Smooth muscle cell (in vitro differentiated cells): ENCODE results near the gene TCF4. TPM values are rescaled to one million over a fixed set of nuclear protein-coding genes. Genes with fewer than 3 reads are reported as not detected.

Experiments
- DNase-seq: peaks from one replicate; lab custom pipeline; 2025; ENCODE audit not compliant: unreplicated experiment; lab: John Stamatoyannopoulos, UW
- H2AFZ ChIP-seq: fragments of 200-600 bp; sonication (generic); 2 replicates; pipeline ENCODE4 v1.6.0; 2016; ENCODE audit warnings: antibody characterized with exemption, low read depth, mild to moderate bottlenecking
- H3F3A ChIP-seq: fragments of 200-600 bp; sonication (generic); 2 replicates; pipeline ENCODE4 v1.6.0; 2017; ENCODE audit warnings: antibody characterized with exemption, low read depth
- H3K27ac ChIP-seq: fragments of 200-600 bp; sonication (generic); 2 replicates; pipeline ENCODE4 v1.5.1; 2016; ENCODE audit warnings: low read depth, mild to moderate bottlenecking
- H3K27me3 ChIP-seq: fragments of 200-600 bp; sonication (generic); 2 replicates; pipeline ENCODE4 v1.6.1; 2016; ENCODE audit warnings: low read depth, mild to moderate bottlenecking
- H3K36me3 ChIP-seq: fragments of 200-600 bp; sonication (generic); 2 replicates; pipeline ENCODE4 v1.5.1; 2016; ENCODE audit warnings: low read depth
- H3K4me1 ChIP-seq: fragments of 200-600 bp; sonication (generic); 2 replicates; pipeline ENCODE4 v1.5.1; 2016; ENCODE audit warnings: low read depth
- H3K4me2 ChIP-seq: fragments of 200-600 bp; sonication (generic); 2 replicates; pipeline ENCODE4 v1.6.0; 2016; ENCODE audit warnings: mild to moderate bottlenecking
- H3K4me3 ChIP-seq: fragments of 200-600 bp; sonication (generic); 2 replicates; pipeline ENCODE4 v1.5.1; 2016; ENCODE audit warnings: mild to moderate bottlenecking
- H3K79me2 ChIP-seq: fragments of 200-600 bp; sonication (generic); 2 replicates; pipeline ENCODE4 v1.6.0; 2016; ENCODE audit warnings: low read depth, mild to moderate bottlenecking
- H3K9ac ChIP-seq: fragments of 200-600 bp; sonication (generic); 2 replicates; pipeline ENCODE4 v1.6.0; 2016; ENCODE audit warnings: low read depth
- H3K9me3 ChIP-seq: fragments of 200-600 bp; sonication (generic); replicated peaks from 2 replicates; pipeline ENCODE4 v1.5.1; 2016; ENCODE audit warnings: low read depth
- H4K20me1 ChIP-seq: fragments of 200-600 bp; sonication (generic); 2 replicates; pipeline ENCODE4 v1.6.0; 2016; ENCODE audit warnings: low read depth
- whole genome bisulfite sequencing: methylation state at CpG from one replicate; pipeline ENCODE4 v1.1.7; 2016; ENCODE audit warnings: low lambda C conversion rate; 5-methylcytosine and 5-hydroxymethylcytosine counted together
- polyA plus RNA-seq: library from polyadenylated mRNA; unstranded; fragments of >200 nt; fragmentation: Nextera tagmentation; extraction: Ambion mirVana; gene quantifications from 2 replicates; pipeline ENCODE4 v1.2.1, GENCODE V29; 2016
- total RNA-seq: library from RNA; depleted of rRNA; stranded (reverse); fragments of >200 nt; gene quantifications from 2 replicates; pipeline ENCODE4 v1.2.3, GENCODE V29; 2014
- TF ChIP-seq, protein P1 (sequence below): fragments of 200-600 bp; sonication (generic); IDR thresholded peaks from 2 replicates; pipeline ENCODE4 v1.5.1; 2017; ENCODE audit warnings: borderline replicate concordance, mild to moderate bottlenecking, antibody characterized with exemption; ENCODE audit not compliant: insufficient read depth, poor library complexity, severe bottlenecking

TCF4 gene
- total and polyA plus RNA-seq, 2 experiments from 2014 or later, result 105 to 120 TPM

GRCh38 chr18:55552526-55553189 is 35.3 kb downstream of the TCF4 start:
- Histone ChIP-seq H2AFZ (no peak overlapping the region), H3K4me3 (no peak overlapping the region), H3K27me3 (no peaks in the 10 kb centered on the region), H3K36me3 (no peaks in the 10 kb centered on the region), H3K4me2 (no peak overlapping the region), H3F3A (peaks cover 5% of the 10 kb centered on the region), H4K20me1 (peaks cover 45% of the 10 kb centered on the region), H3K9me3 (no peaks in the 10 kb centered on the region), H3K79me2 (peaks cover 98% of the 10 kb centered on the region), H3K27ac (no peak overlapping the region), H3K9ac (no peak overlapping the region), H3K4me1 (peaks cover 10% of the 10 kb centered on the region)
- TF ChIP-seq, protein P1, sequence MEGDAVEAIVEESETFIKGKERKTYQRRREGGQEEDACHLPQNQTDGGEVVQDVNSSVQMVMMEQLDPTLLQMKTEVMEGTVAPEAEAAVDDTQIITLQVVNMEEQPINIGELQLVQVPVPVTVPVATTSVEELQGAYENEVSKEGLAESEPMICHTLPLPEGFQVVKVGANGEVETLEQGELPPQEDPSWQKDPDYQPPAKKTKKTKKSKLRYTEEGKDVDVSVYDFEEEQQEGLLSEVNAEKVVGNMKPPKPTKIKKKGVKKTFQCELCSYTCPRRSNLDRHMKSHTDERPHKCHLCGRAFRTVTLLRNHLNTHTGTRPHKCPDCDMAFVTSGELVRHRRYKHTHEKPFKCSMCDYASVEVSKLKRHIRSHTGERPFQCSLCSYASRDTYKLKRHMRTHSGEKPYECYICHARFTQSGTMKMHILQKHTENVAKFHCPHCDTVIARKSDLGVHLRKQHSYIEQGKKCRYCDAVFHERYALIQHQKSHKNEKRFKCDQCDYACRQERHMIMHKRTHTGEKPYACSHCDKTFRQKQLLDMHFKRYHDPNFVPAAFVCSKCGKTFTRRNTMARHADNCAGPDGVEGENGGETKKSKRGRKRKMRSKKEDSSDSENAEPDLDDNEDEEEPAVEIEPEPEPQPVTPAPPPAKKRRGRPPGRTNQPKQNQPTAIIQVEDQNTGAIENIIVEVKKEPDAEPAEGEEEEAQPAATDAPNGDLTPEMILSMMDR, result no peak
- no peak for DNase-seq
- WGBS, result 99% methylated on average over 11 of the region's 11 CpGs

GRCh38 chr18:55551227-55551626 is 36.8 kb downstream of the TCF4 start:
- Histone ChIP-seq H3K79me2 (peaks cover 91% of the 10 kb centered on the region), H3K27ac (no peak overlapping the region), H3K9ac (no peak overlapping the region), H3K4me2 (no peak overlapping the region), H3K4me1 (peaks cover 16% of the 10 kb centered on the region), H3K9me3 (no peaks in the 10 kb centered on the region), H3F3A (peaks cover 5% of the 10 kb centered on the region), H3K36me3 (no peaks in the 10 kb centered on the region), H2AFZ (no peak overlapping the region), H3K27me3 (no peaks in the 10 kb centered on the region), H4K20me1 (peaks cover 45% of the 10 kb centered on the region), H3K4me3 (no peak overlapping the region)
- WGBS, result 93% methylated on average over 8 of the region's 8 CpGs
- TF ChIP-seq, protein P1, result no peak
- no peak for DNase-seq

DNA sequence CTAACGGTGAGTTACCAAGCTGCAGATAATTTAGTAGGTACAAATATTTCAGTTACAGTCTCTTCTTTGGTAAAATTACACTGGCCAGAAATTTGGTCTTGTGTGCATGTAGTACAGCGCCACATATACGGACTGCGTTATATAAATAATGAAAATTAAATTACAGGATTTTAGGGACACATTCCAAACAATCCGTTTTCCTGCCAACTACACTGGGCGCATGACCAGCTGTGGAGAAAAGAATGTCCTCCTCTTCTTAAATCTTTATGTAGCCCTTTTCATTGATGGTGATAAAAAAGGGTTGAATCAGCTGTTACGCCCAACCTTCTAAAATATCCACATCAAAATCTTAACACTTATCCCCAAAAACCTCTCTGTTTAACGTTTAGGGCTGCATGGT is 37.5 kb downstream of the TCF4 start:
- Histone ChIP-seq H3K9me3 (no peaks in the 10 kb centered on the region), H3K36me3 (no peaks in the 10 kb centered on the region), H3F3A (peaks cover 5% of the 10 kb centered on the region), H3K9ac (no peak overlapping the region), H3K4me2 (no peak overlapping the region), H3K27me3 (no peaks in the 10 kb centered on the region), H3K4me3 (no peak overlapping the region), H2AFZ (no peak overlapping the region), H4K20me1 (peaks cover 45% of the 10 kb centered on the region), H3K79me2 (peaks cover 91% of the 10 kb centered on the region), H3K27ac (no peak overlapping the region), H3K4me1 (peaks cover 16% of the 10 kb centered on the region)
- TF ChIP-seq, protein P1, result no peak
- WGBS, result 94% methylated on average over 8 of the region's 8 CpGs
- no peak for DNase-seq
